ENCODE data around the gene CREB5.
A peak's percentile ranks its signal among the peaks of the same experiment; 100 is the strongest.

The CREB5 gene

DNA sequence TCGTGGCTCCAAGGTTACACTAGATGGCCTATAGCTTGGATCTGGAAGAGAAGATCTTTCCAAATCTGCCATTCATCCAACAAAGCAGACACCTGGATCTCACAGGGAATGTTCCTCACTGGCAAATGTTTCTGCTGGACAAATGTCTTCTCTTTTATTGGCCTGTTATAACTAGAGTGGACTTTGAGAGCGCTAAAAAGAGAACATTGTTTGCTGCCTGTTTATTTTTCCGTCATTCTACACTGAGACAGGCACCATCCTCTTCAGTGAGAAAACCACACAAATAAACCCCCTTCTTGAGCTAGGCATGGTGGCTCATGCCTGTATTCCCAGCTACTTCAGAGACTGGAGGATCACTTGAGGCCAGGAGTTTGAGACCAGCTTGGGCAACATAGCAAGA, 206.9 kb downstream of the CREB5 start:
- no peak for DNase-seq

DNA sequence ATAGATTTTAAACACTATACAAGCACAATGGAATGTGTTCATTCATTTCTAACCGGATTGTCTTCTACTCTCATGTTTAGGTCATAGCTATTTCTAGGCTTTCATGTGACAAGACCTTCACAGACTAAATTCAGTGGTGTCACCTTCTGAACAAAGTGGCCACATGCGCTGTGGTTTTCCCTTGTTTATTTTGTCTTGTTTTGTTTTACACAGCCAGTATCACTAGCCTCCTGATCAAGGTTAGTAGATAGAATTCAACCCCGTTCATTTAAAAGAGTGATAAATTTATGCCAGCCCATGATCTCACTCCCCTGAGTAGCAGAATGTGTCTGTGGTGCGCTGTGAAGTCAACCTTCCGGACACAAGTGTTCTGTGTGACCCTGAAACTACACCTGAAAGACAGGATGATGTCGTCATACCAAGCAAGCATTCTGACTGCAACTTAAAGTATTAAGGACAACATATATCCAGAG, 209.1 kb downstream of the CREB5 start:
- DNase-seq: no peak

DNA sequence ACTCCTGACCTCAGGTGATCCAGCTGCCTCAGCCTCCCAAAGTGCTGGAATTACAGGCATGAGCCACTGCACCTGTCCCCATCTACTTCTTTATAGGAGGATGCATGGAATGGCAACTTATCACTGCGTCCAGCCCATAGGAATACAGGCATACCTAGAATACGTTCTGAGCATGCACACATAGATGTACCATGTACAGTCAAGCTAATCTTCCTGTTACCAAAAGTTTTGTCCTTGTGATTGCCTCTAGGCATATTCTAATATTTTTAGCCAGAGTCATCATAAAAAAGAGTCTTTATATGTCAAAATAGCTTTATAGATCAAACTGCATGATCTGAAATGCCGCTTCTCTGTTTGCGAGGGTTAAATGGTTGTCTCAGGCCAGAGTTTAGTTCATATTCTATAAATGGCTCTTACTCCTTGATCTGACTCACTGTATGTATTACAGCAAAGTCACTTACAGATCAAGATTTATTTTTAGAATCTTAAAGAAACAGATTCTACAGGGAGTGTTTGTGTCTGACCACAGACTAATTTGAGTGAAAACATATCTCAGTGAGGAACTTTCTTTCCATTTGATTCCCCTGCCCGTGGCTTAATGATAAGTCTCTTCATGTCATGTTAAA, 210.9 kb downstream of the CREB5 start:
- DNase-seq: no peak

DNA sequence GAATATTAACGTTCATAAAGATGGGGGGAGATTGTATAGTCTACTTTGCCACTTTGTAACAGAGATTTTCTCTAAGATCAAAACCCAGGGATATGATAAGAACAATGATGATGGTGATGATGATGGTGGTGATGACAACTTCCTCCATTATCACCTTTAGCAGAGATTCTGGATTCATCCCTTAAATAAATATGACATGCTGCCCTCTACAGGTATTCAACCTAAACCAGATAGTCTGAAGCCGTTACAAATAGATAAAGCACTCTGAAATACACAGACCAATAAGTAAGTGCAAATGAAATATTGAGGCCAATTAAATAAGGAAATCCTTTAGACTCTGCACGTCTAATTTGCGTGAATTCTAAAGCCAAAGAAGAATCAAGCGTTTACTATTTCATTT, 211.5 kb downstream of the CREB5 start:
- no peak for DNase-seq

DNA sequence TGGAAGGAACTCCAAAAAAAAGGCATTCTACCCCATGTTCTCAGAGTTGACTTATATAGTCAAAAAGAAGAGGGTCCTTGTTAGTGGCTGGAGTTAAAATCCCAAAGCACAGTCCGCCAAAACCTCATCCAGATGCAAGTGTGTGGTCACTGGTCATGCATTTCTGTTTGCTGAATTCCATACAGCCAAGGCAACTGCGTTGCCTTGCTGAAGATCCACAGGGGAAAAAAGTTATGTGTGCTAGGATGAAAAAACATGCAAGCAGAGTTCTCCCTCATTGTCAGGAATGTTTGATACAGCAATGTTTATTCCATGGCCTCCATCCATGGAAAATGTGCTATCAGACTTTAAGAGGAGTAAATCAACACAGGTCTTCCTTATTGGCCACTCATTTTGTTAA, 213.1 kb downstream of the CREB5 start:
- no peak for DNase-seq

DNA sequence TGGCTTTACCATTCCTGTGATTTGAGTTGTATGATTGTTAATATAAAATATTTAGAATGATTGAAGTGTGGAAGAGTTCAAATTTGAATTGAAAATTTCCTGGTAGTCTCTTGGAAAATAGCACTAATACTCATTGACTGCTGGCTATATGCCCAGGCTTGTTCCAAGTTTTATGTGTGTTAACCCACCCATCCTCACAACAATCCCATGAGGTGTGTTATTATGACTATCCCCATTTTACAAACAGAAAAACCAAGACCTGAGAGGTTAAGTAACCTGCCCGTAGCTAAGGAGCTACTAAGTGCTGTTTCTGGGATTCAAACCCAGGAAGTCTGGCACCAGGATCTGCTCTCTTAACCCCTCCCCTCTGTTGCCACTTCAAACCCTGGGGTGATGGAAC, 213.9 kb downstream of the CREB5 start:
- no peak for DNase-seq

DNA sequence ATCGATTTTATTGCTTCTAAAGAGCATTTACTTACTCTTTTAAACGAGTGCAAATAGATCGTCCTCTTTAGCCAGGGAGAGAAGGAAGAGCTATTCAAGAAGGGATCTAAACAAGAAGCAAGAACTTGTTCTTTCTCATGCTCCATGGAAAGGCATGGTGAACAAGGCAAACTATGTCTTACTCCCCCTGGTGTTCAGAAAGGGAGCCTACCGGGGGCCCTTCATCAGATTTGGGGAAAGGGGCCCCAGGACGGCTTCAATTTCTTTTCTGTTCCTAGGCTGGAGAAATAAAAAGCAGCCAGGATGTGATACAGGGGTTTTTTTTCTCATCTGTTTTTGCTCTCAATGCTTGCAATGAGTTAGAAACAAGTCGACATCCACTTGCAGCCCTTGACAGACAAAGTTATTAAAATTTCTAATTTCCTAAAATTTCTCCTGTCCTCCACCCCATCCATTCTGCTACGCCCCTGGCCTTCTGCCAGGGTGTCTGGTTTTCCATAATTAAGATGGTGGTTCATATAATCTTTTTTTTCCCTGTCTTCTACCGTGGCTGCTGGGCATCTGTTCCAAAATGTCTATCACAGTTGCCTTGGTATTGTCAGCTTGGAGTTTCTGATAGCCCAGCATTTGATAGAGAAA, 214.4 kb downstream of the CREB5 start:
- peak; percentile 36 to 39 for DNase-seq

DNA sequence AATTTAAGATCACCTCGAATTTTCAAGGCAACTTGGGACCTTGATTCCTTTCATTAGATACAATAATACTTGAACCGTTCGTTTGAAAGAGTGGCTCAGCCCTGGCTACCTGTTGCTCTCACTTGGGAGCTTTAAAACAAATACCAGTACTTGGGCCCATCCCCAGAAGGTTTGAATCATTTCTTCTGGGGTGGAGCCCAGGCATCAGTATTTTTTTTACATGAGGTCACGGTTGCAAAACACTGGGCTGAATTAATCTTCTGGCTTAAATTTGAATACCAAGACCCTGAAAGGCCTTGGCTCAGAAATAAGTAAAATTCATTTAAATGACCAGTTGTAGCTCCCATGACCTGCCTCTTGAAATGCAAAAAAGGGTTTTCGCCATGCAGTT, 214.9 kb downstream of the CREB5 start:
- no peak for DNase-seq

DNA sequence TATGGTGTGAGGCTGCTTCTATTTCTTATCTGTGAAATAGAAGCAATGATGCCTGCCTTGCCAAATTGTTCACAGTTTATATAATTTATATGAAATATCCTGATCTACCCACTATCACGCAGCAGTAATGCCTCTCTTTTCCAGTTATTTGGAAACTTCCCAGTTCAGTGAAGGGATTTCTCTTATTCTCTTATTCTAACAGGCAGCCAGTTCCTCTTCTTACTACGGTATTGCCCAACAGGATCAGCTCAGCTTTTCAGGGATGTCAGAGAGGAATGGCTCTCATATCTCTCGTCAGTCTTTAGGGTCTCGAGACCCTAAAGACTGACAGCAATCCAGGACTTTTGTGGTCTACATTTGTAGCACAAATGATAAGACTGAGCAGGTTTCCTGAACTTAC, 215.6 kb downstream of the CREB5 start:
- no peak for DNase-seq

DNA sequence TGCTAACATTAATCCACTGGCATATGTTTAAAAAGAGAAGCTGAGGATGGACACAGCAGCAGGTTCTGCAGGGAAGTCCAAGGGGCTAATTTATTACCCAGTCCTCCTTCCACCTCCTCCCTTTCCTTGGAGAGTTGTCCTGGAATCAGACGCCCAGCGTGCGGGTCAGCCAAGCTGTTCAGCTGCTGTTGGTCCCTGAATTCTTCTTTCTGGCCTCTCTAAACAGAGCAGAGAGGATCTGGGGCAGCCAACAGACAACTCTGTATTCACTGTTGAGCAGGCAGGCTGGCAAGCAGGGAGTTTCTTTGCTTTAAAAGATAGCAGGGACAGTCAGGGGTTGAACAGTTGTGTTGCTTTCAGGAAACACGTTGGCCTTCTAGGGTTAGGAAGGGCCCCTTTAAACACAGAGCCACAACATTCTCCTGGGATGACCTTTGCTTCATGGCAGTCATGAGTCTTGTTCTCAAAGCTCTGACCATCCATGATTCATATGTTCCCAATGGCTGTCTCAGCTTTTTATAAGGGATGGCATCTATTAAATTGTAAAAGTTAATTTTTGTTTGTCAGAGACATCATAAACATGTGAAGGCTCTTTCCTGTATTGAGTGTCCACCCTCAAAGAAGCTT, 217.0 kb downstream of the CREB5 start:
- DNase-seq: no peak

DNA sequence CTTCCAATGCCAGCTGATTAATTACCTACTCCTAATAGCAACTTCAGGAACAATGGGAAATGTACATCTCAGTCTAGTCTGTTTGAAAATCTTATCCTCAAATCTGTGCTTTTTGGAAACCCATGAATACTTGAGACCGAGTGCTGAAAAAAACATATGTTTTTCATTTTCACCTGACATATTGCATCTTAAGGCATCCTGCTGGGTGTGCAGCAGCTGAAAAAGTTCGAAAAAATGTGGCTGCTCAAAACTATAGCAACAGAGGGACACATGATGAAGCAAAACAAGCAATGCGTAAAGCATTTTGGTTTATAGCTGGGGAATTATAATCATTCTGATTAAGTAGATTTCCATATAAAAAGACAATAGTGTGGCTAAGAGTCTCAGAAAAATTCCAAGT, 218.0 kb downstream of the CREB5 start:
- DNase-seq: no peak

DNA sequence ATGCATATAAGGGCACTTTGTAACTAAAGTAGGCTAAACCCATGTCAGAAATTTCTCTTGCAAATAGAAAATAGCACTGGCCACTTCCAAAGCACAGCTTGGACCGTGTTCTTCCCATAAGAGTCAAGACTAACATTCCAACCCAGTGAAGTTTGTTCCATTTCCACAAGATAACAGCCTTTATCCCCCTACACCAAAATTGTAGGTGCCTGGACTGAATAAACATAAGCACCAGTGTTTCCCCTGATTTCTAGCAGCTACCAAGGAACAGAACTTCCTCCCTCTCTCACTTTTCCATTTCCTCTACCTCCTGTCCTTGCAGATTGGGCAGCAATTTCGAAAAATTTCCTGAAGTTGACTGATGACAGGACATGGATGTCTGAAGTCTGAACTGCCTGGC, 219.7 kb downstream of the CREB5 start:
- DNase-seq: no peak

DNA sequence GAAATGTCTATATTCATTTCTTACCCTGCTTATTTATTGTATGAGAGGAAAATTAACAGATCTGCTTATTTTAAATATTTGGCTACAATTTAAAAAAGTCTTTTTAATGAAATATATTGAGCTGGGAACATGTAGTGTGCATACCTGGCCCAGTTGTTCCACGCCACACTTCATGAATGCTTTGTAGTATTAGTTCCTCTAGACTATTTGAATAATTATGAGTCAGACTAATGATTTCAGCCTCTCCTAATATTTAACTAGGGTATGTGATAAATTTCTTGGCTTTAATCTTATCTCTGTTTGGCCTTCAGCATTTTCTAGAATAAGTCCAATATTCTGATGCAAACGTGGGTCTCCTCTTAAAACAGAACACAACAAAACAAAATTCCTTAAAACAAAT, 226.6 kb downstream of the CREB5 start:
- no peak for DNase-seq

DNA sequence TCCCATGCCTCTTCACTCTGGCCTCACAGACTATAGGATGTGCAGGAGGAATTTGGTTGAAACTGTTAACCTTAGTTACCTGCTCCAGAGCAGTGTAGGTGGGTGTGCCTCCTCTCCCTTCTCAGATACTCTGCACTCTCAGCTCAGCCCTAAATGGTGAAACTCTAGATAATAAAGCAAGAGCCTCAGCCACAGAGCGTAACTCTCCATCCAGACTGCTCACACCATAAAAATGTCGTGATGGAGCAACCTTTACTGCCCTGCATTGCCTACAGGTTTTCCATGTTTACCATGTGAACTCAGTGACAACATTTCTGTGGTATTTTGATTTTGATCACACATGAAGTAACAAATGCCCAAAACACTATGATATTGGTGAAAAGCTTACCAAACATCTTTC, 227.7 kb downstream of the CREB5 start:
- no peak for DNase-seq

DNA sequence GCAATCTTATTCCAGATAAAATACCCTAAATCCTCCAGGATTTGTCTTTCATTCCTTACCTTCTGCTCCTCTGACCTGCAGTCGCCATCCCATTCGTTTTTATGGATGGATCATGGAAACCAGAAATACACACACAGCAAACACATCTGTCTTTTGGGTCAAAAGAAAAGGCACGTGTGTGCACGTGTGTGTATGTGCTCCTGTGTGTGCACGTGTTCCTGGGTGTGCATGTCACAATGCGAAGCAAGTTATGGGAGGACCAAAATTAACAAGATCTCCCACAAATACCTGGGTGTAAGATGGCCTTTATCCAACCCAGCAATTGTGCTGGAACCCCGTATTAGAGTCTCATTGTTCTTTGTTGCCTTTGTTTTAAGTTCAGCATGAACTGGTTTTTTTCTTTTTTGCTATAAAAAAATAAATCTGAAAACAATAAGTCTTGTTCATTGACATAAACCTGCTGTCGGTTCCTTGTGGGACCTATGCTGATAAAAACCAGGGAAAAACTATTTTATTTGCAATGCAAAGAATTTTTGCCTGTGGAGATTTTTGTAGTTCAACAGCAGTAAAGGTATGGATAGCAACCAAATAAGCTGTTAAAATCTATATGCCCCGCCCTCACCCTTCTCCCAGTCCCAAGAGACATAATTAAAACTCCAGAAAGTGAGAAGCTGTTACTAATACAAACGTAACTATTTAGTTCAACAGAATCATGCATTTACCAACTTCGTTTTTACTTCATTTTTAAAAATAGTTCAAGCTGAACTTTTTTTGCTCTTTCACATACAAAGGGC, 229.6 kb downstream of the CREB5 start:
- no peak for DNase-seq

DNA sequence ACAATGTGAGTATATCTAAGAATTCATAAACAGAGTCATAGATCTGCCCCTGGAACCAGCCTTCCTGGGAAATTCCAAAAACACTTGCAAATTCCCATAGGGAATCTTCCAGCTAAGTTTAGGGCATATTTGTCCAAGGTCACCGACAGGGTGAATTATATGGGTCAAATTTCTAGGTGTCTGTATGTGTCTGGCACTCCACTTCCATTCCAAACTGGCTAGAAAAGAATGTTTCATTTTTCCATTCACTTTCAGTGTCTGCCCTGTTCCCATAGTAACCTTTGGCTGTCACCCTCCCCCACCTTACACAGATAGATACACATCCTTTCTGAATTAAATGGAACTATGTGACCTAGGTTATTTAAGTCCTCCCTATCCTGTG, 230.9 kb downstream of the CREB5 start:
- DNase-seq: no peak

DNA sequence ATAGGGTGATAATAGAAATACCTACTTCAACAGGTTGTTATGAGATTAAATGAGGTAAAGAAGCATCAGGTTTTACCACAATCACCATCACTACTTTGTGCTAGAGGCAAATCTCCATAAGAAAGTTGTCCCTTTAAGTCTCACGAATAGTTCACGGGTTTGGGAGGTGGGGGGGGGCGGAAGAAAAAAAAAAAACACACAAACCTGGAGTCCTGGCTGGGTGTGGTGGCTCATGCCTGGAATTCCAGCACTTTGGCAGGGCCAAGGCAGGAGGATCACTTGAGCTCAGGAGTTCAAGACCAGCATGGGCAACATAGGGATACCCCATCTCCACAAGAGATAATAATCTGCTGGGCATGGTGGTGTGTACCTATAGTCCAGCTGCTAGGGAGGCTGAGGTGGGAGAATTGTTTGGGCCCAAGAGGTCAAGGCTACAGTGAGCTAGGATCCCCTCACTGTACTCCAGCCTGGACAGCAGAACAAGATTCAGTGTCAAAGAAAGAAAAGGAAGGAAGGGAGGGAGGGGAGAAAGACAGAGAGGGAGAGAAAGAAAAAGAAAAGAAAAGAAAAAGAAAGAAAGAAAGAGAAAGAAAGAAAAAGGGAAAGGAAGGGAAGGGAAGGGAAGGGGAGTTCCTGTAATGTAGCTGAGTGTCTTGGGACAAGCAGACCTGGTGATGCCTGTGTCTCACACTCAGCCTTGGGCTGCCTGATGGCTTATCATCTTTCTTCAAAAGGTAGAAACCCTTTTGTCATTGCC, 231.4 kb downstream of the CREB5 start:
- no peak for DNase-seq

DNA sequence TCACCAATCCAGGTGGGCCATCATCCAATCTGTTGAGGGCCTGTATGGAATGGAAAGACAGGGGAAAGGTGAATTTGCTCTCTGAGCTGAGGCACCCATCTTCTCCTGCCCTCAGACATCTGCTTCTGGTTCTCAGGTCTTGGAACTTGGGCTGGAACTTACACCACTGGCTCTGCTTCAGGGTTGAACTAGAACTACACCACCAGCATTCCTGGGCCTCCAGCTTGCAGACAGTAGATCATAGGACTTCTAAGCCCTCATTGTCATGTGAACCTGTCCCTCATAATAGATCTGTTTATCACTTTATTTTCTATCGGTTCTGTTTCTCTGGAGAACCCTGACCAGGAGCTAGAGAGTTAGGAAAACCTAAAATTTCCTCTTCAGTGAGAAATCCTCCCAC, 233.5 kb downstream of the CREB5 start:
- no peak for DNase-seq

DNA sequence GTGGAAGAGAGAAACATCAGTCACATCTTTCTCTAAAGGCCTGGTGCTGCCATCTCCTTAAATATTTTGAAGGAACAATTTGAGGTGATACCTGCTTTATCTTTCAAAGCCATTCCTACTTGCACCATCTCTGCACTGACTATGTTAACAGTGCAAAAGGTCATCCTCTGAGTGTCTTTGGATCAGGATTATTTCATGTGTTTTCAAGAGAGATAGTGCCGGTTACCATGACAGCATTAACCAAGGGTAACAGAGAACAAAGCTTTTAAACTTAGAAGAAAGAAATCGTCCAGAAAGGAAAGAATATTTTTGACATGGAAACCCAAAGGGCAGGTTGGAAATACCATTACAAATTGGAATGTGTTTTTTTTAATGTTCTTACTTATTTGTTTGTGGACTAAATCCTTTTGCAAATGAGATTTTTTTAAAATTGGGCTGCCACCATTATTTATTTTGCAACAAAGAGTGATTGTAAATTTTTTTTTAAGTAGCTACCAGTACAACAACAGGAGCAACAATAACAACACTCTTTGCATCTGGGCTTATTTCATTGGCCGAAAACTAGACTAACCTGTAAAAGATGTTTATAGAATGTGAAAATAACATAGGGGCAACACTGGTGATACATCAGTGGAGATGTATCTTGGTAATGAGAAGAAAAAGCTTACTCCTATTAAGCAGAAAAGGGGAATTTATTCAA, 234.2 kb downstream of the CREB5 start:
- DNase-seq: no peak

DNA sequence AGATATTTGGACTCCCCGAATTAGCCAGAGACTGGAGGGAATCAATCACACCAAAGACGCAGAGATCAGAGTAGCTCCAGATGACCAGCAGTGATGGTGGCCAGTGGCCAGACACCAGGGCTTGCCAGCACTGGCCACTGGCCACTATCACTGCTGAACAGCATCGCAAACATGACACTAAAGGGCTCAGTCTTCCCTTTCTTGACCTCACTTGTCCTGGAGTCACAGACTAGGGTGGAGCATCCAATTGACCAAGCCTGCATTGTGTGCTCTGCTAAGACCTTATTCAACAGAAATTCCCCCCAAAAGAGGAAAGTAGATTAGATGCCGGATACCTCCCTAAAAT, 234.7 kb downstream of the CREB5 start:
- DNase-seq: no peak

DNA sequence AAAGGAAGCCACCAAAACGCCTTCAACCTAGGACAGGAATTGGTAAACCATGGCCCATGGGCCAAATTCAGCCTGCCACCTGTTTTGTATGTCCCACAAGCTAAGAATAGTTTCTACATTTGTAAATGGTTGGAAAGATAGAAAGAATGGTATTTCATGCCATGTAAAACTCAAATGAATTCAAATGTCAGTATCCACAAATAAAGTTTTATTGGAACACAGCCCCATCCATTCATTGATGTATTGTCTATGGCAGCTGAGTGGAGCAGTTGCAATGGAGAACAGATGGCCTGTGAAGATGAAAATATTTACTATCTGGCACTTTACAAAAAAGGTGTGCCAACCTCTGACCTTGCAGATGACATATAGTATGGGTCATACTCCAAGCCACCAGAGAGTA, 236.9 kb downstream of the CREB5 start:
- no peak for DNase-seq

DNA sequence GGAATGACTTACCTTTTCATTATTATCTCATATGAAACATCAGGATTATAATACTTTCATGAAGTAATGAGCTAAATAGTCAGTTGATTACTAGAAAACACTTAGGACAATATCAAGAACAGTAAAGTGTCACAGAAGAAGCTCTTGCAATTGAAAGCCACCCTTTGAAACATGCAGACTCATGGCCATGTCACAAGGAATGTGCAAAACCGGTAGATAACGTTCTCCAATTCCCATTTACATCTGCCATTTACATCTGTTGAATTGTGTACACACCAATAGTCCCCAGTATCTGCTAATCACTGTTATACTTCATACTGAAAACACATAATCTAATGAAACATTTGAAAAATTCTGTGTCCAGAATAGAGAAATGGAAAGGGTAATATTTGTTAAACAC, 237.5 kb downstream of the CREB5 start:
- DNase-seq: no peak

DNA sequence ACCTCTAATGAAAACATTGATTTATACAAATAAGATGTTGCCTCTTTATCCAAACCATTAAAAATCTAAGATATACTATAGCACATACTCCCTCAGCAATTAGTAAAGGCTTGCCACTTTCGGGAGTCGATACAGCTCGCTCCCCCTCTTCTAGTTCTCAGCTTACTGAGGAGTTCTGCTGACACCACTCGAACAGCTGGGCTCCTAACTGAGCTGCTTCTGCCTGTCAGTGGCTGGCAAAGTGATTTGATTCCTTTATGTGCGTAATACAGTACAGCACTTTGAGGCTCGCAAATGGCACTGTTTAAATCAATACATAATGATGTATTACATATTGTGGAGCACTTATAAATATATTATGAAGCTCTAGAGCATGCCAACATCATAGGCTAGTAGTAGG, 241.8 kb downstream of the CREB5 start:
- DNase-seq: no peak

Data from activated T-cell treated with anti-CD3 and anti-CD28 coated beads, Interleukin-2, amount 50 U/mL, for 48 hours (primary cell).